ENCODE data around the gene ALPP. TPM values are rescaled to one million over a fixed set of nuclear protein-coding genes. Genes with fewer than 3 reads are reported as not detected.

Gene ALPP
- total RNA-seq, 1 donor from 2014 or later: not detected

DNA sequence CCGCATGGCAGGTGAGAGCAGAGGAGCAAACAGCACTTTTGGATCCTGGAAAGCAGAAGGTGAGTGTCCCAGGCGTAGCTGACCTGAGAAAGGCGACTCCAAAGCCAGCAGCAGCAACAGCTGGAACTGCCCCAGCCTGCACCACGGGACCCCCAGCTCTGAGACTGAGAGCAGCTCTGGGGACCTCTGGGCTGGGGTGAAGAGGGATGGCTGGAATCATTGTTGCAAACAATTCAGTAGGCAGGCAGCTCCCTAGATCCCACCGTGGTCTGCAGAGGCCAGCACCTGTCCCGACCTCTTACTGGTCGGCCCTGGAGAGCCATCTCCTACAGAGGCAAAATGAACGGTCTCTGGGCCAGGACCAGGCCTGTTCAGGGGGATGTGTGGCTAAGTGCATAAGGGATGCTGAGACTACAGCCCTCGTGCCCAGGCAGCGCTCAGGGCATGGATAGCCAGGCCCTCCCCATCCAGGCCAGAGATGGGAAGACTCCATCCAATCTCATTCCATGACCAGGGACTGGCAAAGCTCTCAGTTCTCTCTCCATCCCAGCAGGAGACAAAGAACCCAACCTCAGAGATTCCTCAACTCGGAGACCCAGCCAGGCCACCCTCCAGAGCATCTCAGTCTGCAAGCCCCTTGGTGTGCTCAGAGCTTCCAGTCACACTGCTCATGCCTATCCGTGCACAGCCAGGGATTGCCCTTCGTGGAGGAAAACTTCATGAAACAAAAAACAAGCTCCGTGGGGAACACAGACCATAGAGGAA lies 38.2 kb upstream of the ALPP start:
- intact Hi-C loops (cut with micrococcal nuclease): no loop called here

DNA sequence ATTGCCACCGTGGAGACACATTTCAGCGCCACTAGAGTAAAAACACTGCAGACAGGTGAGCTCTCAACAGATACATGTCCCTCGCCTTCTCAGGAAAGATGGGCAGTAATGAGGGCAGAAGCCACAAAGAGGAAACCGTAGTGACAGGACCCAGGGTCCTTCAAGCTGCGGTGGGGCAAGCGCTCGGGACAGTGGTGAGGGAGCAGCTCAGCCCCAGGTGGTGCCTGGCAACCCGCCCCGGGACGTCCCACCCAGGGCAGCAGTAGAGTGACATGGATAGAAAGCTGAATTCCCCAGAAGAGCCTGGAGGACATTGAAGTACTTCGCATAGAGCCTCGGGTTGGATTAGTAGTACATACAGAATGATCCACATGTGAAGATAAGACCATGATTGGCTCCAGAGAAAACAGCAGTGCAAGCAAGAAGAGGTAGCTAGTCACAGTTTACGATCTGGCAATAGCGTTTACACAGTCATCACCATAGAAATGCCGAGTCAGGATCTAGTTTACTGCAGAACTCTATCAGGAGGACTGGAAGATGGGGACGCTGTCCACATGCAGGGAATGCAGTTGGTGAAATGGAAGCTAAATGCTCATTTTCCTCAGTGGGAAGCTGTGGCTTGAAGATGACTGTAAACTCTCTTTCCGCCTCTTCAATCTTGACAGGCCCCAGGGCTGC lies 37.4 kb upstream of the ALPP start:
- intact Hi-C loops (cut with micrococcal nuclease): no loop called here

DNA sequence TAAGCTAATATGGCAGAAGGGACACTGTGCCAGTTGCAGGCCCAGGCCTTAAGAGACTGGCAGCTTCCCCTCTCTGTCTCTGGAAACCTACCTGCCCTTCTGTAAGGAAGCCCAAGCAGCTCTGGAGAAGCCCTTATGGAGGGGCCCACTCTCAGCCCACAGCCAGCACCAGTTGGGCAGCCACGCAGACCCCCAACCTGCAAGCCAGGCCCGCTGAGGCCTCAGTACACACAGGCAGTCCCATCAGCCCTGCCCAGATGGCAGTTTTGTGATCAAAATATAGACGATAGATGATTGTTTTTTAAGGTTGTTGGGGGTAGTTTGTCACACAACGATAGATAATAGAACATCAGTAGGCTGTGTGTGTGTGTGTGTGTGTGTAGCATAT lies 36.8 kb upstream of the ALPP start:
- intact Hi-C loops (cut with micrococcal nuclease): no loop called here

DNA sequence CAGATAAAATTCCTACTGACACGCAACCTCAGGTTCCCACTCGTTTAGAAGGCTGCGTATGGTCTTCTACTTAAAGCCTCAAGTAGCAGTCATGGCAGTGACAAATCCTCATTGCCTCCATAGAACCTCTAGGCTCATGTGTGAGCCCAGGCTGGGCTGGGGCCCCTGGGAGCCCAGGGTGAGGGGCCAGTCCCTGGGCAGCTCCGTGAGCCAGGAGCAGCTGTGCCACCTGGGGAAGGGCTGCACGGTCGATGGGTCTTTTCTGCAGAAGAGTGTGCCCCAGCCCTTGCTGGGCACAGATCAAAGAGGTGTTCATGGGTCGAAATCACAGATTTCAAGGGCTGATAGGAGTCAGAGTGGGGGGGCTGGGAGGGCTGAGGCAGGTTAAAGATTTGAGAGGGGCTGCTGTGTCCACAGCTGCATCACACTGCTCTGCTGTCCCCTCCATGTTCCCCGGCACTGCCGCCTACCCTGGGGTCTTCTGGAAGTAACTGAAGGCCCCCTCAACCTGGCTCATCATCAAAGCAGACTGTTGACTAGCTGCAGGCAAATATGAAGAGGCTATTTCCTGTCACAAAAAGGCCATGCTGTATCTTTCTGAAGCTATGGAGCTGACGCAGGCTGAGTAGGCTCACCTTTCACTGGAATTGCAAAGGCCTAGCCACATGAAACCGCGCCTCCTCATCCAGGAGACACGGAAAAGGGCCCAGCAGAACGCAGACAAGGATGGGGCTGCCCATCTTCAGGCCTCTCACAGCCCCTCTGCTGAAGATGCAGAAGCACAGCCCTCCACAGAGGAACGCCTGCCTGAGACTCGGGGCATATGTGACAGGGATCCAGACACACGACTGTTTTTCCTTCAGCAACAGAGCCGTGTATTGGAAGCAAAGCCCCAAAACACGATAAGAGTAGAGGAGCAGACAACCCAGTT lies 35.7 kb upstream of the ALPP start:
- intact Hi-C loops (cut with micrococcal nuclease): no loop called here

DNA sequence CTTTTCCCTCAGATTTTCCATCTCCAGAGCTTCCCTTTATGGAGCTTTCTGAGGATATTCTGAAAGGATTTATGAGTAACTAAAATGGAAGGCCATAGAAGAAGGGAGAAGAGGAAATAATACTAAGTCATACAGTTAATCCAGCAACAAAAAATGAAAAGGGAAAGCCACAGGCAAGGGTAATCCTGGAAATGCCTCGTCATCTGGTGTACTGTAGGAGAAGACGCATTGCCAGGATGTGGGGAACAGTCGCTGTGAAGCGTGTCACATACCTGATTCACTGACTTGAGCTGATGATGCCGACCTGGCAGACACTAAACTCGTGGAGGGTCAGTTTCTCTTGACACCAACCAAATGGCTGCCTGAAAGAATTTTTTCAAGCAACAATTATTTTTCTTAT lies 34.7 kb upstream of the ALPP start:
- intact Hi-C loops (cut with micrococcal nuclease): no loop called here

DNA sequence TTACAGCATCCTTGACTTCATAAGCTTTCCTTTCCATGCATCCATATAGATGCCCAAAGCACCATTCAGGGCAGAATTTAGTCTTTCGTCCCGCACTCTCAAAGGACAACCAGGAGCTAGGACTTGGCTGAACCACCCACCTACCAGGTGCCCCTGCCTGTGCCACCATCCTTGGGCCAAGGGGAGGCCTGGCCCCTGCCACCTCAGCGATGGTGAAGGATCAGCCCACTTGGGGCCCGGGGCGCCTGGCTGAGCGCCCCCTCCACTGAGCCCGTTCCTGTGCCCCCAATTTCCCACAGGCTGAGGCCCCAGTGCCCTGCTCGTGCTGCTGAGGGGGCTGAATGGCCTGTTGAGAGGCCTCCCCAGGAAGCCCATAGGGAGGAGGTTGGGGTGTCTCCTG lies 33.3 kb upstream of the ALPP start:
- intact Hi-C loops (cut with micrococcal nuclease): no loop called here

DNA sequence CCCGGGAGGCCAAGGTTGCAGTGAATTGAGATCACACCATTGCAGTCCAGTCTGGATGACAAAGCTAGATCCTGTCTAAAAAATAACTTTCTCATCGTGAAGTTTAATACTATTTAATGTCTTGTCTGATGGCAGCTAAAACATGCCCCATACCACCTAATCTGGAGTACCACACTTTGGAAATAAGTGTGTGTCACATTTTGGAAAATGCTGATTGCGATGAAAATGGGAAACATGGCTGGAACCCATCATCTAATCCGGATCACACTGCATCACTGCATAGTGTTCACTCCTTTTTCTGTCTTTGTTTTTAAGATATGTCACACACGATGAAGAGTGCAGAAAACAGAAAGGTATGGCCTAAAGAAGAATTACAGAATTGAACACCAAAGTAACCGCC lies 31.2 kb upstream of the ALPP start:
- intact Hi-C loops (cut with micrococcal nuclease): no loop called here

DNA sequence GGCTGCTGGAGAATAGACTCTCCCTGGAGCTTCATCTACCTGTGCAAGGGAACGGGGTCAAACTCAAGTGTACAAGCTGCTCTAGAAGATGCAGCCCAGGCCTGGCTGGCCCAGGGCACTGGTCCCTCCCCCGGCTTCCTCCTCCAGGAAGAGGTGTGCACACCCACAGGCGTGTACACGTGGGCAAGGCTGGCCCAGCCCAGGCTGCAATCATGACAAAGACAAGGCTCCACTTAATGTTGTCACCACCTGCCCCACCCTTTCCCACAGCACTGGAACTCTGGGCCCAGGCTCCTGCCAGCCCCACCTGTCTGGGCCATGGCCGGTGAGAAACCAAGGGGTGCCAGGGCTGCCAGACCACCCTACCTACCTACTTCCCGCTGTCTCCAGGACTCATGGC lies 29.6 kb upstream of the ALPP start:
- intact Hi-C loops (cut with micrococcal nuclease): no loop called here

DNA sequence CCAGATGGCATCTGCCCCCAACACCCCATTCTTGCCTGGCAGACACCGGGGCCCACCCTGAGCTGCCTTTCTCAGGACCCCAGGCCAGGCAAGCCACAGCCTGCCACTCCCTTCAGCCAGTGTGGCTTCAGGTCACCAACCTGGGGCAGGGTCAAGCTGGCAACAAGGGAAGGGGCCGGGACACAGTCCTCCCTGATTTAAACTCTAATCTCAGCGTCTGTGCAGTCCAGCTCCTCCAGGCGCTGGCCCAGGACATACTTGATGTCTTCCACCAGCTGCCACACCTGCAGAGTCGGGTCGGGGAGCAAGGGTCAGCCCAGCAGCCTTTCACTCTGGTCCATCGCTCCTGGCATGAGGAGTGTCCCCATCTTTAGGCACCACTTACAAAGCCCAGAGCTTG lies 29.0 kb upstream of the ALPP start:
- intact Hi-C loops (cut with micrococcal nuclease): no loop called here

DNA sequence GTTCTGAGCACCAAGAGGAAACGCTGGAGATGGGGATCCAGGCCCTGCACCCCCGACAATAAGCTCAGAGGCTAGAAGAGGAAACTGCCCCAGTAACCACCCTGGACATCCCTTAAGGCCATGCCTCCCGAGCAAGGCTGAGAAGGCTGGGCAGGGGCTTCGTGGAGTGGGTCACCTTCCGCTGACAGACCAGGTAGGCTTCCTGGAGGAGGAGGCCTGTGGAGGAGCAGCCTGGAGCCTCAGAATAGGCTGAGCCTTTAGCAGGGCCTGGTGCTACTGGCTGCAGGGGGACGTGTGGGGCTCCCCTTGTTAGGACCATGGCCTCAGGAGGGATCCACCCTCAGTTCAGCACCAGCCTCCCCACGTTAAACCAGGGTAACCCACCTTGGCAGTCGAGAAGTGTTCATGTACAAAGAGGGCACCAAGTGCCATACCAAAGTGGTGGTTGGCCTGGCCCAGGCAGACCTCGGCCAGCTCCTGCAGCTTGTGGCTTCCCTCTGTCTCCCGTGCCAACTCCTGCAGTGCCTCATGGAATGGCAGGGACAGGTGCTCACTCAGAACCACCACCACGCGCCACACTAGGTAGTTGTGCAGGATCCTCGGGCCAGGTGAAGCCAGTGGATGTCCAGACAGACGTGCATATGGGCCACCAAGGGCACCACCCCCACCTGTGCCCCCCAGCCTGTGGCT lies 28.5 kb upstream of the ALPP start:
- intact Hi-C loops (cut with micrococcal nuclease): no loop called here

DNA sequence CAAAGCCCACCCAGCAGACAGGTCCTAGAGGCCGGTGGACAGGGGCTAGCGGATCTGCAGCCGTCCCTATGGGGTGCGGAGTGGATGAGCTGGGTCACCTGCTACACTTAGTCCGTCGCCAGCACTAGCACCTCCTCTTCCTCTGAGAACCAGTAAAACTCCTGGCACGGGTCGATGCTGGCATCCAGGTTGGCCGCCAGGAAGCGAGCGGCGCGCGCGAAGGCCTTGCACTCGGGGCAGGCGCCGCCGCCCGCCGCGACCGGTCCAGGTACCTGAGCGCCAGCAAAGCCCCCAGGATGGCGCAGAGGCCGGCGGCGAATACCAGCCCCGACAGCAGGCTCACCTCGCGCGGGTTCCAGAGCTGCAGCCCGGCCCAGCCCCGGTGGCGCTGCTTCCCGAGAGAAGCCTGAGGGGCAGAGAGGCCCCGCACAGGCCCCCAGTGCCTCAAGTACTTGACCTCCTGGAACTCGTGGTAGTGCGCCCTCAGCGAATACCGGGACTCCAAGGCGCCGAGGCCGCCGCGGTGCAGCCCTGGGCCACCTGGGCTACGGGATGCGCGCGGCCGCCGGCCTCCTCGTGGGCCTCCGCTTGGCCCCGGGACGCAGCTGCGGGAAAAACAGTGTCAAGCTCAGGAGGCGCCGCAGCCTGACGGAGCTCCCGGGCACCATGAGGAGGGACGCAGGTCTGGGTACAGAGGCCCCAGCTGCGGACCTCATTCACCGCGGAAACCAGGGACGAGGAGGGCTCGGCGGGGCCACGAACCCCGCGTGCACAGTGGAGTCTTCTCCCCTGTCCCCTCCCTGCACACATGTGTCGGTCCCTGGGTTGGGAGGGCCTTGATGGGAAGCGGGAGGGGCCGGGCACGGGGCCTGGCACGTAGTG lies 27.5 kb upstream of the ALPP start:
- intact Hi-C loops (cut with micrococcal nuclease): no loop called here

DNA sequence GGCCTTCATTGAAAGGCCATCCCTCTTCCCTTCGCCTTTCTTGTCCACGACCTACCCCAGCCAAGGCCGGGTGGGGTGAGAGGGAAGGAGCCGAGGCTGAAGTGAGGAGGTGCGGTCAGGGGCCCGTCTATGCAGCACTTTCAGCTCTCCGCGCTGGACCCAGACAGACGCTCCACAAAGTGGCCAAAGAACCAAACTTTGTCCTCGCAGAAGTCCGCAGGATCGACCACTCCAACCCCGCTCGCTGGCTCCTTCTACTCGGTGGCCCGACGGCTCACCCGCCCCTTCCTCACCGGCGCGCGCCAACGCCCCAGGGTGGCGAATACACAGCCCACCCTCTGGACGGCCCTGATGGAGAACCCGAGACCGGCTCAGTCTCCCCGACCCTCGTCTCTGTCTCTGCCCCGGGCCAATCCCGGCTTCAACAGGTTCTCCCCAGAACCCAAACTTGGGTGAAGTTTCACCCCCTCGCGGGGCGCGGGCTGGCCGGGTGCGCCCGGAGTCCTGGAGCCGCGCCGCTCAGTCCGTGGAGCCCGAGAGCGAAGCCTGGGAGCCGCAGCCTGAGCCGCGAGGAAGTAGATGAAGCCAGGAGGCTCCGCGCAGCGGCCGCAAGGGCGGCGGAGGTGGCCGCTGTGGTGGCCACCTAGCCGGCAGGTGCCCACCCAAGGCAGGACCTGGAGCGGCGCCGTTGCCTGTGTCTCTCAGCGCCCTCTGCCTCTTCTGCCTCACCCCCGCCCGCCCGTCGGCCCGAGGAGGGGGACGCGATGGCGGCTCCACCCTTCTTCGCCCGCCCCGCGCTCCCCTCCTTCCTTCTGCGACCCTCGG lies 26.7 kb upstream of the ALPP start:
- intact Hi-C loops (cut with micrococcal nuclease): no loop called here

DNA sequence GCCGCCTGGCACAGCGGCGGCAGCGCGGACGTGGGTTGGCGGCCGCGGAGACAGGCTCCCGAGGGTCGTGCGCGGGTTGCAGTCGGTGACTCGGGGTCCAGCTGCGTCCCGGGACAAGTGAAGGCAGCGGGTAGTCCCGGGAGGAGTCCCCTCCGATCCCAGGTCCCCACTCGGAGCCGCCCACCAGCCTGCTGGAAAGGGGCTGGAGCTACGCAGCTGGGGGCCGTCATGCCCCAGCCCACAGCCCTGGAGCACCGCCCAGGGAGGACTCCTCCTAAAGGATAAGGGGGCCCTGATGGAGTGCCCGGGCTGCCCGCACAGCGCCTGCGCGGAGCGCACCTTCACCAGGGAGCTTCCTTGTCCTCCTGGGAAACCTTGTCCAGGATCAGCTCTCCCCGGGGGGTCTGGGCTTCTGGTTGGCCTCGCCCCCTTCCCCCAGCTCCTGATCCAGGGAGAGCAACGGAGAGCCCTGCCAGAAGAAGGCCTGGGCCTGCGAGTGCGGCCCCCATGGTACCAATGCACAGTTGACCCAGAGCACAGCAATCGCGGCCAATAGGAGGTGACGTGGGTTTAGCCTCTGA lies 25.9 kb upstream of the ALPP start:
- intact Hi-C loops (cut with micrococcal nuclease): no loop called here

DNA sequence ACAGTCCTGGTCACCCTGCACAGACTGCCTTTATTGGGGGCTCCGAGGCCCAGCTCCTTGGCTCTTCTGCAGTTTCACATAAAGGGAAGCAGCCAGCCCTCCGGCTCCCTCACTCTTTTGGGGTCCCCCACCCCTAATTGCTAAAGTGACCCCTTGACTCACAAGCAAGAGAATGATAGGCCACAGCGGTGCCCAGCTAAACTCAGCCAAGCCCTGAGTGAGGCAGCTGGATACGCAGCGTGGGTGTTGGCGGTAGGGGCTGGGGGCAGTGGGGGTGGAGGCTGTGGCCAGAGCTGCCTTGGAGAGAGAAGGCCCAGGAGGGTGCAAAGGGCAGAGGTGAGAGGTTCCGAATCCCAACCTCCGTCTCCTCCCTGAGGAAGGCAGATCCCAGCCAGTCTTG lies 25.5 kb upstream of the ALPP start:
- intact Hi-C loops (cut with micrococcal nuclease): no loop called here

DNA sequence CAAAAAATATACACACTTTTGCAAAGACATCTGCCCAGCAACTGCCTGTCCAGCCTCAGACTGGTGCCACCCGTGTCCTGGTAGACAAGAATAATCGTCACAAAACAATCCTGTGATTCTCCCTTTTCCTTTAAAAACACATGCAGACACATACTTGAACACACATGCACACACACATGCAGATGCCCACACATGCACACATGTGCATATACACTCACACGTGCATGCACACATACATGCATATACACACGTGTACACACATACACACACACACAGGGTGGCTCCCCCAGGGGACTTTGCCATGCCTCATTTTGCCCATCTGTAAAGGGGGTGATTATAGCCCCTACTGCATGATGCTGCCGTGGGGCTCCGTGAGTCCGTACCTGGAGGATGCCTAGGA lies 24.9 kb upstream of the ALPP start:
- intact Hi-C loops (cut with micrococcal nuclease): no loop called here

DNA sequence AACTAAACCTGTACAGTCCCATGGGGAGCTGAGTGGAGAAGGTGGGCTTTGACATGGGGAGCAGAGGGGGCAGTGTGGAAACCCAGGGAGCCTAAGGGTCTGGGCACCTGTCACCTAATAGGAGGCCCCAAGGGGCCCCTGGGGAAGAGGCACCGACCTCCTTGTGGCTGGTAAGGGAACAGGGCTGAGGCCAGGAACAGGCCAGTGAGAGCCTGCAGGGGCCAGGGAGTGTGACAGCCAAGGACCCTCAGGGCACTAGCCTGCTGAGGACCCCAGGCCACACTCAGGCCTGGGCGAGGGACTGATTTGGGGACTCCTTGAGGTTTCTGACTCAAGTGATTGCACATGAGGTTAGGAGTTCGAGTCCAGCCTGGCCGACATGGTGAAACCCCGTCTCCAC lies 24.5 kb upstream of the ALPP start:
- intact Hi-C loops (cut with micrococcal nuclease): no loop called here

DNA sequence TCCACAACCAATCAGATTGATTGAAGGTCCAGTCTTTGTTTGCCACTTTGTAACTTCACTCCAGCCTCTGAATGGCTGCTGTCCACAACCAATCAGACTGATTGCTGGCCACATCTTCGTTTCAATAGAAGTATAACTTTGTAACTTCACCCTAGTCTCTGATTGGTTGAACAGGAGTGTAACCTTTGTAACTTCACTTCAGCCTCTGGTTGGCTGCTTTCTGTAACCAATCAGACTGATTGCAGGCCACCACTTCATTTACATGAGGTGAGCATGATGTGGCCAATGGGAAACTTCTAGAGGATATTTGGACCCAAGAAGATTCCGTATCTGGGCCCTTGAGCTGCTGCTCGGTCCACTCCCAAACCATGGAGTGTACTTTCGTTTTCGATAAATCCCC lies 16.9 kb upstream of the ALPP start:
- intact Hi-C loops (cut with micrococcal nuclease): no loop called here

DNA sequence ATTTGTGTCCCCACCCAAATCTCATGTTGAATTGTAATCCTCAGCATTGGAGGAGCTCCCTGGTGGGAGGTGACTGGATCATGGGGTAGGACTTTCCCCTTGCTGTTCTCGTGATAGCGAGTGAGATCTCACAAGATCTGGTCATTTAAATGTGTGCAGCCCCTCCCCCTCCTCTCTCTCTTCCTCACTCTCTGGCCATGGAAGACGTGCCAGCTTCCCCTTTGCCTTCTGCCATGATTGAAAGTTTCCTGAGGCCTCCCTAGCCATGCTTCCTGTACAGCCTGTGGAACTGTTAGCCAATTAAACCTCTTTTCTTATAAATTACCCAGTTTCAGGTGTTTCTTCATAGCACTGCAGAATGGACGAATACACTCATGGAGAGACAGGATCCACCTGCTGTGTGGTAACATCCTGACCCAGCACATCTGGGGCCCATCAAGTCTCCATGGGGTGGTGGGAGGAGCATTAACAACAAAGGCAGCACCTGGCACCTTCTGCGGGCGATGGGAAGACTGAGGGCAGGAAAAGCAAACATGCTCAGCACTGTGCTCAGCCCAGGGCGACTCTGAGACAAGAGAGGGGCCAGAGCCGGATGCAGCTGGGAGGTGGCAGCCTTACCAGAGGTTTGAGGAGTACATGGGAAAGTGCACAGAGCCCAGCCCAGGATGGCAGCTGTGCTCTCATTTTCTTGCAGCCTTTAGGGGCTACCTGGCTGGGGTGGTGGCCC lies 16.2 kb upstream of the ALPP start:
- intact Hi-C loops (cut with micrococcal nuclease): no loop called here

All from T-helper 2 cell treated with Interferon-gamma antibody and Interleukin-4, amounts not matched to agents 100 ng/mL and 5 ng/mL, for 36 hours (primary cell).